GM12873 (cell line): ENCODE results near the gene NXT1.

ENCODE experiments used
- TF ChIP-seq, protein P1 (sequence below): IDR thresholded peaks from 2 replicates; pipeline ENCODE4 v1.5.1; 2012; ENCODE audit warnings: low read depth, mild to moderate bottlenecking, moderate library complexity, low read length, control low read depth; ENCODE audit not compliant: insufficient read depth; ENCODE audit errors: missing control alignments

NXT1 gene

DNA sequence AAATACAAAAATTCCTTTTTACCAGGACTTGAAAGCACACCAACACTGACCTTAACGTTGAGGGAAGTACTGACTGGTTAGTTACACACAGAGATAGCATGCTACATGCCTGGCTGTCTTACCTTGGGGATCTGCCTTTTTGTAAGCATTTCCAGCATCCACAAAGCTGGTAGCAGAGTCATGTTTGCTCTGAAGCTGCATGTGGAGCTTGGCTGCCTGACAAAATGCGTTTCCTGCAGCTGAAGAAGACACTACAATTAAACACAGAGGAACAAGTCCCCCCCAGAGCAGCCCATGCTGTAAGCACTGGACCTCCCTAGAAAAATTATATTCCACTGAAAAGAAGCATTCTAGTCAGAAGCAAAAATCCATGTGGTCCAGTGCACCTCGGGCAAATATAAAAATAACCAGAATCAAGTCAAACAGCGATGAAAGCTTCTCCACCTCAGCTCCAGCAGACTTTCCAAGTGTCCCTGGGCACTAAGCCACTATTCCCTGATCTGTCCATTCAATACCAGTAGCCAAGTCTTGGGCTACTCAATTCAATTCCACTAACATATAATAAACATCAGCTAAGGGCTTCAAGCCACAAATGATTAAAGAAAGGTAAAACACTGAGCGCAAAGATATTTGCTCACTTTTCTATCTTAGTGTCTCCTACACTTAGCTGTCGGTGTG, 46.5 kb downstream of the NXT1 start:
- TF ChIP-seq, protein P1, sequence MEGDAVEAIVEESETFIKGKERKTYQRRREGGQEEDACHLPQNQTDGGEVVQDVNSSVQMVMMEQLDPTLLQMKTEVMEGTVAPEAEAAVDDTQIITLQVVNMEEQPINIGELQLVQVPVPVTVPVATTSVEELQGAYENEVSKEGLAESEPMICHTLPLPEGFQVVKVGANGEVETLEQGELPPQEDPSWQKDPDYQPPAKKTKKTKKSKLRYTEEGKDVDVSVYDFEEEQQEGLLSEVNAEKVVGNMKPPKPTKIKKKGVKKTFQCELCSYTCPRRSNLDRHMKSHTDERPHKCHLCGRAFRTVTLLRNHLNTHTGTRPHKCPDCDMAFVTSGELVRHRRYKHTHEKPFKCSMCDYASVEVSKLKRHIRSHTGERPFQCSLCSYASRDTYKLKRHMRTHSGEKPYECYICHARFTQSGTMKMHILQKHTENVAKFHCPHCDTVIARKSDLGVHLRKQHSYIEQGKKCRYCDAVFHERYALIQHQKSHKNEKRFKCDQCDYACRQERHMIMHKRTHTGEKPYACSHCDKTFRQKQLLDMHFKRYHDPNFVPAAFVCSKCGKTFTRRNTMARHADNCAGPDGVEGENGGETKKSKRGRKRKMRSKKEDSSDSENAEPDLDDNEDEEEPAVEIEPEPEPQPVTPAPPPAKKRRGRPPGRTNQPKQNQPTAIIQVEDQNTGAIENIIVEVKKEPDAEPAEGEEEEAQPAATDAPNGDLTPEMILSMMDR: no peak

DNA sequence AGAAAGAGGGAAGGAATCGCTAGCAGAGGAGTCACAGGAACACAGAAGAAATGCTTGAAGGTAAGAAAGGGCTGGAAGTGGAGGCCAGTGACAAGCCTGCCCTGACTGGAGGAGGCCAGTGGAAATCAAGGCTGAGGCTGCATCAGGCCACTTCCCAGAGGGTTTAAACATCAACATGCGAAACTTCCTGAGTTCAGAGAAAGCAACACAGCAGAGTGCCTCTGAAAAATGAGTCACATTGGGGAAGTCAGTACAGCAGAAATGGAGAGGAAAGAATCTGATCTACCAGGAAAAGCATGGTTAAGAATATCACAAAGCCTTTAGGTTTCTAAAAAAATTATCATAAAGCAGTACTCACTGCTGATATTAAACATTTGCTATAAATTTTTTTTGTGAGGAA, 47.4 kb downstream of the NXT1 start:
- TF ChIP-seq, protein P1: no peak

DNA sequence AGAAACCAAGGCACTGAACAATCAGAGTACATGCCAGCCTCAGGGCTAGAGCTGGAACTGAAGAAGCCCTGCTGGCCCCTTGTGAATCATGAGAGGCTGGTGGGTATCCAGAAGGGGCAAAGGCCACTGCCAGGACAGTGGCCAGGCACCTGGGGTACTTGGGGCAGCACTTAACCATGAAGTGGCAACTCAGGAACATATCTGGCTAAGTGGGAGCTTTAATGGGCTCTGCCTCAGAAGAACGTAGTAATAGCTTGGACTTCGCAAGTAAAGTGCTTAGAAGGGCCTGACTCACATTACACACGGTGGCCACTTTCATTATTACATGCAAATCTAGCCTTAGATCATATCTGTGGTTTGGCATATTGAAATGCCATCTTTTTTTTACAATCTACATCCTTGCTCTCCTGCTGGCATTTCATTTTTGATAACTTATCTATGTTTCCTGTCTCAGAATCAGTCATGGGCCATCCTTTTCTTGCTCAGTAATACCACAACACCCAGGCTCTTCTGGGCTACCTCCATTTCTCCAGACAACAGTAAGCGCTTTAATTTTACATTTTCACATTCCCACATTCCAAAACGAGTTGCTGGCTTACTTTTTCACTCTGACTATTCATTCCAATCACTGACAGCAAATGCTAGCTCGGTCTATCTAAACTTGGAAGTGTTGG, 49.1 kb downstream of the NXT1 start:
- TF ChIP-seq, protein P1: no peak

DNA sequence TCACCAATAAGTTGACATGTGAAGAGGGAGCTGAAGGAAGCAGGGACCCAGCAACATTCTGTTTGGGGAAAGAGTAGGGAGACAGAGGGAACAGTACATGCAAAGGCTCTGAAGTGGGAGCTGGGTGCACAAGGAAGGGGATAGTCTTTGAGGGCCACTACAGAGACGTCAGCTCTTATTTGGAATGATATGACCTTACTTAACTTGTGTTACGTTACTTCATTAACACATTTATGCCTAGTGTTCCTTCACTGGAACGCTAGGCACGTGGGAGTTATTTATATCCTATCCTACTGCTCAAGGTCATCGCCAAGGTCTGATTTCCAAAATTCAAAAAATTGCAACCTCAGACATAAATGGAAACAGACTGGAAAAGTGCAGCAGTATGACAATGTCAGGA, 50.5 kb downstream of the NXT1 start:
- TF ChIP-seq, protein P1: no peak

DNA sequence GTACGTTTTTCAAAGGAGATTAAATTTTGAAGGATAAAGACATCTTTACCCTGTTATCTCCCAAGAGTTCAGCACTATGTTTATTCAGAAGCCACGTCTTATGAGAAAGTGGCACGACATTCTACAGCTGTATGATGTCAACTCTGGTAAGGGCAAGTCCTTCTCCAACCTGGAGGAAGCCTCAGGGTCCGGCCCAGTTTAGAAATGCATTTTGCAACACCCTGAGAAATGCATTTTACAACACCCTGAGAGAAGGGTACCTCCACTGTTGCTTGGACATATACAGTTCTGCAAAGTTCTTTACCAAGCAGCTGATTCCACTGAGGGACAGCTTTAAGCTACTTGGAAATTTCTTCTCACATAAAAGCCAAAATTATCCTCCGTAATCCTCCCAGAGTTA, 53.2 kb downstream of the NXT1 start:
- TF ChIP-seq, protein P1: no peak

DNA sequence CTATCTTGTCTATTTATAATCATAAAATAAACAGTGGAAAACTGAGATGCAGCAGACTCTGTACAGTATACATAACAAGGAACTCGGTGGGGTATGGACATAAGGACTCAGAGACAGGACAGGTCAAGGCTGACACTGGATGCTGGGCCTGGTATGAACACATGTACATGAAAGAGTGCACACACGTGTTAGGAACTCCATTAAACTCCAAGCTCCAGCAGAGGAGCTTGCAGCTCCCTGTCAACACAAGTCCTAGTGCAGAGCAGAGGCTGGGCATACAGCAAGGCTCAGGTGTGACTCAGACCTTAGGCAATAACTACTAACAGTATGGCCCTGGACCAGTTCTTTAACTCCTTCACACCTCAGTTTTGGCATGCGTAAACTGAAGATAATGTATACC, 53.6 kb downstream of the NXT1 start:
- TF ChIP-seq, protein P1: no peak
